Neural progenitor cell (in vitro differentiated cells): ENCODE results near the gene WDR86. TPM values are rescaled to one million over a fixed set of nuclear protein-coding genes. Genes with fewer than 3 reads are reported as not detected.

Source experiments
- DNase-seq: peaks from one replicate; pipeline ENCODE4 v3.0.0-alpha.2; 2016; ENCODE audit warnings: low spot score
- H2AFZ ChIP-seq: fragments of 200-600 bp; sonication (generic); replicated peaks from 2 replicates; pipeline ENCODE4 v1.6.1; 2016; ENCODE audit warnings: antibody characterized with exemption
- H3F3A ChIP-seq: fragments of 200-600 bp; sonication (generic); 2 replicates; pipeline ENCODE4 v1.6.1; 2016; ENCODE audit warnings: antibody characterized with exemption, low read depth
- H3K27ac ChIP-seq: fragments of 200-600 bp; sonication (generic); 2 replicates; pipeline ENCODE4 v1.5.1; 2016; ENCODE audit warnings: mild to moderate bottlenecking
- H3K27me3 ChIP-seq: fragments of 200-600 bp; sonication (generic); 2 replicates; pipeline ENCODE4 v1.6.1; 2016; ENCODE audit warnings: mild to moderate bottlenecking, moderate library complexity
- H3K36me3 ChIP-seq: fragments of 200-600 bp; sonication (generic); 2 replicates; pipeline ENCODE4 v1.5.1; 2016
- H3K4me1 ChIP-seq: fragments of 200-600 bp; sonication (generic); 2 replicates; pipeline ENCODE4 v1.6.1; 2016; ENCODE audit warnings: mixed run types
- H3K4me2 ChIP-seq: fragments of 200-600 bp; sonication (generic); 2 replicates; pipeline ENCODE4 v1.6.1; 2016
- H3K4me3 ChIP-seq: fragments of 200-600 bp; sonication (generic); 2 replicates; pipeline ENCODE4 v1.5.1; 2016
- H3K79me2 ChIP-seq: fragments of 200-600 bp; sonication (generic); 2 replicates; pipeline ENCODE4 v1.6.1; 2016; ENCODE audit warnings: low read depth
- H3K9ac ChIP-seq: fragments of 200-600 bp; sonication (generic); 2 replicates; pipeline ENCODE4 v1.6.1; 2016
- H3K9me3 ChIP-seq: fragments of 200-600 bp; sonication (generic); 2 replicates; pipeline ENCODE4 v1.5.1; 2016; ENCODE audit warnings: low read depth
- H4K20me1 ChIP-seq: fragments of 200-600 bp; sonication (generic); 2 replicates; pipeline ENCODE4 v1.6.1; 2016; ENCODE audit warnings: low read depth
- H3K27ac Mint-ChIP-seq: 3 replicates; pipeline ENCODE4 v1.8.0; 2021; ENCODE audit warnings: mixed read lengths
- H3K27me3 Mint-ChIP-seq: 2 replicates; pipeline ENCODE4 v1.8.0; 2022; ENCODE audit warnings: low read depth, mild to moderate bottlenecking, inconsistent platforms, moderate library complexity, mixed read lengths; ENCODE audit not compliant: insufficient read depth
- H3K36me3 Mint-ChIP-seq: 3 replicates; pipeline ENCODE4 v1.8.0; 2021; ENCODE audit warnings: mixed read lengths
- H3K4me1 Mint-ChIP-seq: 3 replicates; pipeline ENCODE4 v1.8.0; 2021; ENCODE audit warnings: mixed read lengths
- H3K4me3 Mint-ChIP-seq: 3 replicates; pipeline ENCODE4 v1.8.0; 2021; ENCODE audit warnings: mild to moderate bottlenecking, moderate library complexity, mixed read lengths
- H3K9me3 Mint-ChIP-seq: 3 replicates; pipeline ENCODE4 v1.8.0; 2020; ENCODE audit warnings: mixed read lengths
- CTCF ChIP-seq: fragments of 200-600 bp; sonication (generic); IDR thresholded peaks from 2 replicates; pipeline ENCODE4 v1.5.1; 2017; ENCODE audit warnings: antibody characterized with exemption, mild to moderate bottlenecking
- EZH2 ChIP-seq: fragments of 200-600 bp; sonication (generic); IDR thresholded peaks from 2 replicates; pipeline ENCODE4 v1.6.1; 2017; ENCODE audit warnings: antibody characterized with exemption, mild to moderate bottlenecking, moderate library complexity
- EZH2phosphoT487 ChIP-seq: fragments of 200-600 bp; sonication (generic); IDR thresholded peaks from 2 replicates; pipeline ENCODE4 v1.6.1; 2017; ENCODE audit warnings: antibody characterized with exemption
- total RNA-seq: library from RNA; depleted of rRNA; stranded (reverse); fragments of >200 nt; gene quantifications from 2 replicates; pipeline ENCODE4 v1.2.3, GENCODE V29; 2015; ENCODE audit warnings: low replicate concordance

Gene WDR86
- total RNA-seq, 1 donor from 2014 or later, result 15.0 TPM

DNA sequence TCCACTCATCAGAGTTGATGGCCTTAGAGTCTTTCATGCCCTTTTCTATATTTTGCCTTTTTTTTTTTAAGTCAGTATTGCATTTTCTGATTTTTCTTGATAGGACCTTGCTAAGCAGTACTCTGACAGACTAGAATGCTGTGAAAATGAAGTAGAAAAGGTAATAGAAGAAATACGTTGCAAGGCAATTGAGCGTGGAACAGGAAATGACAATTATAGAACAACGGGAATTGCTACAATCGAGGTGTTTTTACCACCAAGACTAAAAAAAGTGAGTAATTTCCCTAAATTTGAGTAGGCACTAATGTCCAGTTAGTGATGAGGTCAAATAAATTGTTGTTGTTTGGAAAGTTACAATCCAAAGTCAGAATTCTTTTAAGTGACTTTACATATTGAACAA is 60.9 kb downstream of the WDR86 start:
- Histone ChIP-seq H3F3A (peaks cover 17% of the 10 kb centered on the region), H3K36me3 (no peaks in the 10 kb centered on the region), H3K4me1 (no peaks in the 10 kb centered on the region), H3K4me2 (no peak overlapping the region), H3K9me3 (no peaks in the 10 kb centered on the region), H3K4me3 (no peak overlapping the region), H3K27ac (no peak overlapping the region), H3K9ac (no peak overlapping the region), H3K27me3 (no peaks in the 10 kb centered on the region), H4K20me1 (peaks cover 11% of the 10 kb centered on the region), H3K79me2 (peaks cover 8% of the 10 kb centered on the region), H2AFZ (no peak overlapping the region)
- Mint-ChIP-seq H3K4me3 (no peak overlapping the region), H3K4me1 (peaks cover 7% of the 10 kb centered on the region), H3K9me3 (no peaks in the 10 kb centered on the region), H3K36me3 (peaks cover 7% of the 10 kb centered on the region), H3K27ac (no peak overlapping the region), H3K27me3 (peaks cover 2% of the 10 kb centered on the region)
- DNase-seq, result no peak
- no peak for TF ChIP-seq EZH2phosphoT487
- TF ChIP-seq EZH2, result no peak

GRCh38 chr7:151347200-151347599 is 62.6 kb downstream of the WDR86 start:
- Histone ChIP-seq H3K27me3 (no peaks in the 10 kb centered on the region), H3K4me3 (no peak overlapping the region), H3F3A (peaks cover 22% of the 10 kb centered on the region), H4K20me1 (peaks cover 11% of the 10 kb centered on the region), H3K79me2 (peaks cover 24% of the 10 kb centered on the region), H3K4me2 (no peak overlapping the region), H3K4me1 (peaks cover 8% of the 10 kb centered on the region), H3K27ac (no peak overlapping the region), H3K9me3 (no peaks in the 10 kb centered on the region), H3K9ac (no peak overlapping the region), H2AFZ (no peak overlapping the region), H3K36me3 (no peaks in the 10 kb centered on the region)
- Mint-ChIP-seq H3K27me3 (peaks cover 2% of the 10 kb centered on the region), H3K36me3 (peaks cover 4% of the 10 kb centered on the region), H3K4me3 (no peak overlapping the region), H3K9me3 (no peaks in the 10 kb centered on the region), H3K4me1 (peaks cover 11% of the 10 kb centered on the region), H3K27ac (no peak overlapping the region)
- TF ChIP-seq EZH2phosphoT487 (no peak), EZH2 (no peak), CTCF (no peak)
- DNase-seq, result no peak

DNA sequence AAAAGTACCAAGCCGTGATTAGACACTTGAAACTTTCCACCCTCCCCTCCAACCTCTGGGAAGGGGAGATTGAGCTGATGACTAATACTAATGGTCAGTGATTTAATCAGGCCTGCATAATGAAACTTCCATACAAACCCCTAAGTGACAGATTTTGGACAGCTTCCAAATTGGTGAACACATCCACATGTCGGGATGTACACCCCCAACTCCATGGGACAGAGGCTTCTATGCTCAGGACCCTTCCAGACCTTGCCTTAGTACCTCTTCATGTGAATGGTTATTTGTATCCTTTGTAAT is 63.4 kb downstream of the WDR86 start:
- H3K9ac ChIP-seq, result no peak overlapping the region
- peaks cover 29% of the 10 kb centered on the region for H3K79me2 ChIP-seq
- Mint-ChIP-seq H3K27me3 (peaks cover 2% of the 10 kb centered on the region), H3K27ac (no peak overlapping the region), H3K9me3 (no peaks in the 10 kb centered on the region), H3K4me1 (peaks cover 14% of the 10 kb centered on the region), H3K36me3 (peaks cover 4% of the 10 kb centered on the region), H3K4me3 (no peak overlapping the region)
- H3K27ac ChIP-seq, result no peak overlapping the region
- no peaks in the 10 kb centered on the region for H3K36me3 ChIP-seq
- H2AFZ ChIP-seq, result no peak overlapping the region
- DNase-seq, result no peak
- H3K4me2 ChIP-seq, result no peak overlapping the region
- H3F3A ChIP-seq, result peaks cover 22% of the 10 kb centered on the region
- H3K9me3 ChIP-seq, result no peaks in the 10 kb centered on the region
- TF ChIP-seq EZH2, result no peak
- no peak for TF ChIP-seq EZH2phosphoT487
- no peak for TF ChIP-seq CTCF
- no peaks in the 10 kb centered on the region for H3K27me3 ChIP-seq
- H4K20me1 ChIP-seq, result peaks cover 11% of the 10 kb centered on the region
- H3K4me3 ChIP-seq, result no peak overlapping the region
- peaks cover 8% of the 10 kb centered on the region for H3K4me1 ChIP-seq

GRCh38 chr7:151345576-151346469 is 64.0 kb downstream of the WDR86 start:
- TF ChIP-seq EZH2 (no peak), CTCF (no peak), EZH2phosphoT487 (no peak)
- H3K4me1 ChIP-seq, result peaks cover 8% of the 10 kb centered on the region
- H3K9me3 ChIP-seq, result no peaks in the 10 kb centered on the region
- H2AFZ ChIP-seq, result no peak overlapping the region
- H4K20me1 ChIP-seq, result peaks cover 8% of the 10 kb centered on the region
- no peak overlapping the region for H3K4me3 ChIP-seq
- no peaks in the 10 kb centered on the region for H3K36me3 ChIP-seq
- no peaks in the 10 kb centered on the region for H3K9me3 Mint-ChIP-seq
- peaks cover 2% of the 10 kb centered on the region for H3K27me3 Mint-ChIP-seq
- H3K4me2 ChIP-seq, result no peak overlapping the region
- H3K27me3 ChIP-seq, result no peaks in the 10 kb centered on the region
- H3K79me2 ChIP-seq, result peaks cover 29% of the 10 kb centered on the region
- no peak overlapping the region for H3K27ac Mint-ChIP-seq
- no peak overlapping the region for H3K9ac ChIP-seq
- no peak for DNase-seq
- H3K27ac ChIP-seq, result no peak overlapping the region
- H3F3A ChIP-seq, result peaks cover 27% of the 10 kb centered on the region
- peaks cover 3% of the 10 kb centered on the region for H3K36me3 Mint-ChIP-seq
- peaks cover 14% of the 10 kb centered on the region for H3K4me1 Mint-ChIP-seq
- H3K4me3 Mint-ChIP-seq, result no peak overlapping the region
